ENCODE data around the gene KCNQ2. TPM values are rescaled to one million over a fixed set of nuclear protein-coding genes. Genes with fewer than 3 reads are reported as not detected.
"Not testable (repeated sequence)": the region's sequence is repeated elsewhere in the genome, so short reads cannot be mapped to it uniquely, and the experiment has no call there.

The KCNQ2 gene
- total and polyA plus RNA-seq, 7 donors = 0.01 to 2.8 (median 0.15) TPM; not detected in 1

DNA sequence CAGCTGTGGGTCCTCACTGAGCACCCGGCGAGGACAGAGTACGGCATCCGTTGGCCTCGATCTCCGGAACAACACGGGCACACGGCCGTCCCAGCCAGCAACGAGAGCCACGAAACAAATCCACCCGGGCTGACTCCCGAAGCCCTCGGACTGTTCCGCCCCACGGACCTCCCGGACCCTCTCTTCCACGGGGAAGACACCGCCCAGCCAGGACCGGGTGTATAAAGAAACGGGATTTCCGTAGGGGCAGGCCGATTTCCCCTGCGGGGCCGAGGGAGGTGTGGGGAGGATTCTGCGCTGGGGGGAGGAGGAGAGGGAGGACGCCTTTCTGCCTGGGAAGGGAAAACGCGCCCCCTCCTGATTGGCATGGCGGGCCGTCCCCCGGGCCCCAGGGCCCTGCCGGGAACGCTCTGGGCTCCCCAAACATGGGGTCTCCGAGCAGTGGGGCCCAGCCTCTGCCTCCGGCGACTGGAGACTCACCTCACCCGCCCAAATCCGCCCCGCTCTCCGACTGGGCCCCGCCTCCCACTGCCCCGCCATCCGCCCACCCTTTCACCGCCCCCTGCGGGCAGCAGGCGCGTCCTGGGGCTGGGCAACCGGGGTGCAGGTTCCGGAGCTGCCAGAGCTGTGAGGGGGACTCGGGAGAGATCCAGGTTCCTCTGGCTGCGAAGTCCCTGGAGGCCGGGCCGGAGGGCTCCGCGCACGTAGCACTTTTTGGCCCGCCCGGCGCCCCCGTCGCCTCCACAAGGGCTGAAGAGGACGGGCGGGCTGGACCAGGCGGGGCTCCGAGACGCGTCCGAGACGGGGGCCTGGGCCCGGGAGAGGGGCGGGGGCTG, 47.4 kb upstream of the KCNQ2 start:
- Histone ChIP-seq H3K36me3 (ENCODE audit: insufficient read depth in 1 of 2, low read depth in 1 of 2) (peaks cover 0 to 24% of the 10 kb centered on the region in 2 donors), H3K27ac (peak overlapping the region; percentile 87), H3K4me3 (peak overlapping the region; percentile 80), H3K4me1 (peaks cover 19% of the 10 kb centered on the region), H3K9me3 (no peaks in the 10 kb centered on the region), H3K27me3 (ENCODE audit: insufficient read depth in 3 of 3, low read length in 2 of 3) (no peaks in the 10 kb centered on the region)
- TF ChIP-seq, protein P1, sequence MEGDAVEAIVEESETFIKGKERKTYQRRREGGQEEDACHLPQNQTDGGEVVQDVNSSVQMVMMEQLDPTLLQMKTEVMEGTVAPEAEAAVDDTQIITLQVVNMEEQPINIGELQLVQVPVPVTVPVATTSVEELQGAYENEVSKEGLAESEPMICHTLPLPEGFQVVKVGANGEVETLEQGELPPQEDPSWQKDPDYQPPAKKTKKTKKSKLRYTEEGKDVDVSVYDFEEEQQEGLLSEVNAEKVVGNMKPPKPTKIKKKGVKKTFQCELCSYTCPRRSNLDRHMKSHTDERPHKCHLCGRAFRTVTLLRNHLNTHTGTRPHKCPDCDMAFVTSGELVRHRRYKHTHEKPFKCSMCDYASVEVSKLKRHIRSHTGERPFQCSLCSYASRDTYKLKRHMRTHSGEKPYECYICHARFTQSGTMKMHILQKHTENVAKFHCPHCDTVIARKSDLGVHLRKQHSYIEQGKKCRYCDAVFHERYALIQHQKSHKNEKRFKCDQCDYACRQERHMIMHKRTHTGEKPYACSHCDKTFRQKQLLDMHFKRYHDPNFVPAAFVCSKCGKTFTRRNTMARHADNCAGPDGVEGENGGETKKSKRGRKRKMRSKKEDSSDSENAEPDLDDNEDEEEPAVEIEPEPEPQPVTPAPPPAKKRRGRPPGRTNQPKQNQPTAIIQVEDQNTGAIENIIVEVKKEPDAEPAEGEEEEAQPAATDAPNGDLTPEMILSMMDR (IDR thresholded peaks at IDR 0.05) = peak; percentile 32
- 1 to 2% (median 1%) methylated on average over 43 to 72 of the region's 72 CpGs for WGBS, 3 donors
- DNase-seq = peak in 1 of 2 donors; percentile 78
- intact Hi-C loops (cut with DNase I) = loop anchor here (1.0 to 2.0 kb wide), 2 partner anchors 23 to 24 kb away; no protein-coding TSS in a partner anchor
- peak; percentile 63 to 79 (median 68) for ATAC-seq

DNA sequence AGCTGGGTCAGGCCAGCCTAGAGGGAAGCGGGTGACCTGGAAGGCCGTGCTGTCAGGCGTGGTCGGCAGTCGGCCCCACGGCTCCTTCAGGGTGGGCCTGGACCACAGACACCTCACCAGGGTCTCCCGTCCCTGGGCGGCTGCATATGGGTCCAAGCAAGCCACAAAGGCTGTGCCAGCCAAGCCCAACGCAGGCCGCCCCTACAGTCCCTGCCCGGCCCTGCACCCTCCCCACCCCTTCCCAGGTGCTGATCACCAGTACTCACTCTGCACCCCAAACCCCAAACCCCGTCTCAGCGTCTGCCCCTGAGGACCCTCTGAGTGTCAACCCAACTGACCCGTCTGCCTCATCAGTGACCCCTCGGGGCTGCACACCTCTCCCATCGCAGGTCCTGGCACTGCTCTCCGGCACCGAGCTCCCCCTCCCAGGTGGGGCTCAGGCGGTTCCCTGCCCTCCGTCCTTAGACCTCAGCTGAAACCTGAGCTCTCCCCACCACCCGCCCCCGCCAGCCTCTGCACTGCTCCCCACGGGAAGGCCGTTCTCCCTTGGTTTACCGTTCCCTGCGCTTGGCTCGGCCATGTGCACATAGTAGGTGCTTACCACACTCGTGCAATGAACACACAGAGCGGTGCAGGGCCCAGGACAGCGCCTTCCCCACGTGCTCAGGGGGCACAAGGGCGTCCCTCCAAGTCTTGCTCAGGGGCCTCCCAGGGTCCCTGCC, 46.7 kb upstream of the KCNQ2 start:
- no peak overlapping the region for H3K27ac ChIP-seq
- WGBS, 3 donors = 74 to 84% (median 75%) methylated on average over 31 to 32 of the region's 32 CpGs
- H3K36me3 ChIP-seq (ENCODE audit: insufficient read depth in 1 of 2, low read depth in 1 of 2) = peaks cover 0 to 24% of the 10 kb centered on the region in 2 donors
- peaks cover 19% of the 10 kb centered on the region for H3K4me1 ChIP-seq
- intact Hi-C loops (cut with DNase I) = no loop called here
- no peaks in the 10 kb centered on the region for H3K27me3 ChIP-seq (ENCODE audit: insufficient read depth in 3 of 3, low read length in 2 of 3)
- H3K9me3 ChIP-seq = no peaks in the 10 kb centered on the region
- peak overlapping the region; percentile 80 for H3K4me3 ChIP-seq
- TF ChIP-seq, protein P1 (IDR thresholded peaks at IDR 0.05) = no peak
- ATAC-seq (peak in 1 of 4 donors; percentile 0), DNase-seq (peak in 1 of 2 donors; percentile 53)

DNA sequence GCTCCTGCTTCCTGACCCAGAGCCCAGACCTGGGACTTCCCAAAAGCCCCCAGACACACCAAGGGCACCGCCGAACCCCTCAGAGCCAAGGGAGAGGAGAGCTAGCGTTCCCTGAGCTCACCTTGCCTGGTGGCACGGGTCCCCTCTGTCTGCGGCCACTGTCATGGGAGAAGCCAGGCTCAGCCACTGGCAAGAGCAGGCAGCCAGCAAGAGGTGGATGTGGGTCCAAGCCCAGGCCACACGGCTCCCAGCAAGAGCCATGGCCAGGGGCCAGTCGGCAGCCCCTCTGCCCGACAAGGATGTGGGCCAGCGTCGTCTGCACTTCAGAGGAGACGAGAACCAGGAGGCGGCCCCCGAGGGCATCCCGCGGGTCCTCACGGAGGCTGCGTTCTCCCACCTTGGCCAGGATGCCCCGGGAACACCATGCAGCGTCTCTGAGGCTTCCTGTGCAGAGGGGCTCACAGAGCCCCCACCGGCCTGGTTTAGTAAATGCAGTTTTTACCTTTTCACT, 46.0 kb upstream of the KCNQ2 start:
- Histone ChIP-seq H3K4me3 (no peak overlapping the region), H3K27ac (no peak overlapping the region), H3K9me3 (no peaks in the 10 kb centered on the region), H3K4me1 (peaks cover 19% of the 10 kb centered on the region), H3K36me3 (ENCODE audit: insufficient read depth in 1 of 2, low read depth in 1 of 2) (peaks cover 0 to 24% of the 10 kb centered on the region in 2 donors), H3K27me3 (ENCODE audit: insufficient read depth in 3 of 3, low read length in 2 of 3) (no peaks in the 10 kb centered on the region)
- 80 to 86% (median 82%) methylated on average over 20 of the region's 20 CpGs for WGBS, 3 donors
- peak in 1 of 2 donors; percentile 51 for DNase-seq
- TF ChIP-seq, protein P1 (IDR thresholded peaks at IDR 0.05) = no peak
- no peak for ATAC-seq
- intact Hi-C loops (cut with DNase I) = no loop called here

DNA sequence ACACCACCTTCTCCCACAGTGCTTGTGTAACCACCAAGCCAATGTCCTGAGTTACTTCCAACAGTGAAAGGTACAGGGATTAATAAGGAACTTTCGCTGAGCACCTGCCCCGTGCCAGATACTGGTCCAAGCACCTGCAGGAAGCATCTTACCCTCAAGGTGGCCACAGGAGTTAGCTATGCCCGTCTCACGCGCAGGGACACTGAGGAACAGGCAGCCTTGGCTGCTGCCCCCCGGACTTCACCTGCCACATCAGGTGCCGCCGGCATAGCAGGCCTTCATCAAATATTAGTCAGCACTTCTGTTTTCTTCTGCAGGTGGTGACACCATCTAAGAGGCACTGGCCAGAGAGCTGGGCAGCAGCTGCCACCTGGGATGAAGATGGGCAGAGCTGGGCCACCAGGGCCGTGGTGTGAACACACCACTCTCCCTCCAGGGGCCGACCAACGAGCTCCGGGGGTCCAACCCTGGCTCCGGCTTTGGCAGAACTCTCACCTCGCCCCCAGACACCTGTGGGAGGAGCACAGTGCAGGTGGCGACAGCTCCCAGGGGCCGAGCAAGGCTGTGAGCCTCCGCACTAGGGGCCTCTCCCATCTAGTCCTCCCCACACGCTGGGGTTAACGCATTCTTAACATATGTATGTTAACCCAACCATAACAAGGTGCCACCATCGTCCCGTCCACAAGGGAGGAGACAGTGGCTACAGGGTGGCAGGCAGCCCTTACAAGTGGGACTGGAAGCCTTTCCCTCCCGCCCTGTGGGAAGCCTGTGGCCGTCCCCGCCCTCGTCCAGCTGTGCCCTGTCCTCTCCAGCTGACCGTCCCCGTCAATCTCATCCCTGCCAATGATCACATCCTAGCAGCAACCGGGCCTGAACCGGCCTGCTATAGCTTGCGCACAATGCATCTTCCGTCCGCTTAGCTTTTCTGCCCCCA, 45.2 kb upstream of the KCNQ2 start:
- no peaks in the 10 kb centered on the region for H3K9me3 ChIP-seq
- WGBS, 3 donors = 82 to 86% (median 85%) methylated on average over 30 to 32 of the region's 32 CpGs
- no peak overlapping the region for H3K4me3 ChIP-seq
- H3K27me3 ChIP-seq (ENCODE audit: insufficient read depth in 3 of 3, low read length in 2 of 3) = no peaks in the 10 kb centered on the region
- peaks cover 0 to 19% of the 10 kb centered on the region in 2 donors for H3K36me3 ChIP-seq (ENCODE audit: insufficient read depth in 1 of 2, low read depth in 1 of 2)
- DNase-seq (peak in 1 of 2 donors; percentile 40), ATAC-seq (no peak)
- TF ChIP-seq, protein P1 (IDR thresholded peaks at IDR 0.05) = no peak
- no peak overlapping the region for H3K27ac ChIP-seq
- H3K4me1 ChIP-seq = peaks cover 18% of the 10 kb centered on the region
- intact Hi-C loops (cut with DNase I) = no loop called here

DNA sequence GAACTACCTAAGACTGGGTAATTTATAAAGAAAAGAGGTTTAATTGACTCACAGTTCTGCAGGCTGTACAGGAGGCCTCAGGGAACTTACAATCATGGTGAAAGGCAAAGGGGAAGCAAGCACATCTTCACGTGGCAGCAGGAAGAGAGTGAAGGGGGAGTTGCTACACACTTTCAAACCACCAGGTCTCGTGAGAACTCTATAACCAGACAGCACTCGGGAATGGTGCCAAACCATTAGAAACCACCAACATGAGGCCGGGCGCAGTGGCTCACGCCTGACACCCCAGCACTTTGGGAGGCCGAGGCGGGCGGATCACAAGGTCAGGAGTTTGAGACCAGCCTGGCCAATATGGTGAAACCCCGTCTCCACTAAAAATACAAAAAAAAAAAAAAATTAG, 42.1 kb upstream of the KCNQ2 start:
- WGBS, 3 donors = 73 to 79% (median 75%) methylated on average over 9 to 10 of the region's 10 CpGs
- DNase-seq = peak in 1 of 2 donors; percentile 26
- H3K4me1 ChIP-seq = peaks cover 12% of the 10 kb centered on the region
- peaks cover 0 to 14% of the 10 kb centered on the region in 2 donors for H3K36me3 ChIP-seq (ENCODE audit: insufficient read depth in 1 of 2, low read depth in 1 of 2)
- H3K4me3 ChIP-seq; H3K9me3 ChIP-seq; intact Hi-C loops (cut with DNase I); H3K27me3 ChIP-seq (ENCODE audit: insufficient read depth in 3 of 3, low read length in 2 of 3); ATAC-seq; H3K27ac ChIP-seq: not testable (repeated sequence)
